Effector memory CD4-positive, alpha-beta T cell (primary cell): ENCODE data around the gene GAPDHS.

Source experiments
- DNase-seq, 3 donors: peaks; one replicate each; pipeline ENCODE4 v3.0.0-alpha.2; 2020
- H3K27ac ChIP-seq: 2 replicates; pipeline ENCODE4 v1.7.0; 2013; ENCODE audit warnings: mild to moderate bottlenecking, low read length, moderate library complexity; ENCODE audit not compliant: insufficient read depth, poor library complexity, severe bottlenecking
- H3K27me3 ChIP-seq: replicated peaks from 2 replicates; pipeline ENCODE4 v1.7.0; 2013; ENCODE audit warnings: mild to moderate bottlenecking, low read length; ENCODE audit not compliant: insufficient read depth, control insufficient read depth, poor library complexity, severe bottlenecking
- H3K36me3 ChIP-seq: 2 replicates; pipeline ENCODE4 v1.7.0; 2013; ENCODE audit warnings: mild to moderate bottlenecking, low read length, moderate library complexity; ENCODE audit not compliant: control insufficient read depth, insufficient read depth
- H3K4me1 ChIP-seq: 2 replicates; pipeline ENCODE4 v1.7.0; 2013; ENCODE audit warnings: low read length, mild to moderate bottlenecking; ENCODE audit not compliant: control insufficient read depth, insufficient read depth, poor library complexity, severe bottlenecking
- H3K4me3 ChIP-seq: 2 replicates; pipeline ENCODE4 v1.7.0; 2013; ENCODE audit warnings: low read length, low read depth, mild to moderate bottlenecking; ENCODE audit not compliant: insufficient read depth, poor library complexity, severe bottlenecking
- H3K9me3 ChIP-seq: 2 replicates; pipeline ENCODE4 v1.7.0; 2013; ENCODE audit warnings: mild to moderate bottlenecking, low read length, moderate library complexity; ENCODE audit not compliant: control insufficient read depth

GAPDHS gene

GRCh38 chr19:35497406-35497805, 35.9 kb upstream of the GAPDHS start:
- H3K9me3 ChIP-seq: no peaks in the 10 kb centered on the region
- H3K27me3 ChIP-seq: no peaks in the 10 kb centered on the region
- no peak overlapping the region for H3K27ac ChIP-seq
- H3K4me1 ChIP-seq: peaks cover 4% of the 10 kb centered on the region
- no peak overlapping the region for H3K4me3 ChIP-seq
- no peaks in the 10 kb centered on the region for H3K36me3 ChIP-seq
- no peak for DNase-seq

DNA sequence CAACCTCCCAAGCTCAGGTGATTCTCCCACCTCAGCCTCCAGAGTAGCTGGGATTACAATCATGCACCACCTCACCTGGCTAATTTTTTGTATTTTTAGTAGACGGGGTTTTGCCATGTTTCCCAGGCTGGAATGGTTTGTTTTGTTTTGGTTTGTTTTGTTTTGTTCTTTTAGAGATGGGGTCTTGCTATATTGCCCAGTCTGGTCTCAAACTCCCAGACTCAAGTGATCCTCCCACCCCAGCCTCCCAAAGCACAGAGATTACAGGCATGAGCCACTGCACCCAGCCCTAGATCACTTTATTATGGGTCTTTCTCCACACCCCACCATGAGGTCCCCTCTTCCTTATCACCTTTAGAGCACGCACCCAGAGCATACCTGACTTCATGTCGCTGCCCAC, 35.0 kb upstream of the GAPDHS start:
- Histone ChIP-seq H3K9me3 (no peaks in the 10 kb centered on the region), H3K27me3 (no peaks in the 10 kb centered on the region), H3K4me3 (no peak overlapping the region), H3K27ac (no peak overlapping the region), H3K36me3 (no peaks in the 10 kb centered on the region), H3K4me1 (peaks cover 4% of the 10 kb centered on the region)
- DNase-seq: no peak

- Histone ChIP-seq H3K27ac (no peak overlapping the region), H3K4me1 (peaks cover 4% of the 10 kb centered on the region), H3K9me3 (no peaks in the 10 kb centered on the region), H3K4me3 (no peak overlapping the region), H3K27me3 (no peaks in the 10 kb centered on the region), H3K36me3 (no peaks in the 10 kb centered on the region)
- no peak for DNase-seq
Measured at GRCh38 chr19:35498984-35499527, 34.2 kb upstream of the GAPDHS start.

DNA sequence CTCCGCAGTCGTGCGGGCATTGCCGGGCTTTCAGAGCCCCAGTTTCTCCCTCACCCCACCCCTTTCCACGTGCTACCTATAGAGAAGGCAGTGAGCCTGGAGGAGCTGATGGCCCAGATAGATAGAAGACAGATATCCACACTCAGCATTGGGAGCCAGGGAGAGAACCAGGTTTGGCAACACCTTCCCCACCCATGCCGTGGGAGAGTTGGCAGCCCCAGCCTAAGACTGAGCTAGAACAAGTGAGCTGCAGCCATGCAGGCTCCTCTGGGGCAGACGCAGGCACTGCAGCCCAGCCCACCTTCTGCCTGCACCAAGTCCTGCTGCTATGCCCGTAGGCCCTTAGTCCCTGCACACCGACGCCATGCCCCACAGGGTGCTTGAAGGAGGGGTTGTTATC, 32.6 kb upstream of the GAPDHS start:
- H3K27ac ChIP-seq: no peak overlapping the region
- no peak overlapping the region for H3K4me3 ChIP-seq
- H3K27me3 ChIP-seq: no peaks in the 10 kb centered on the region
- no peaks in the 10 kb centered on the region for H3K4me1 ChIP-seq
- no peak for DNase-seq
- H3K9me3 ChIP-seq: no peaks in the 10 kb centered on the region
- H3K36me3 ChIP-seq: no peaks in the 10 kb centered on the region

GRCh38 chr19:35501684-35502083, 31.6 kb upstream of the GAPDHS start:
- Histone ChIP-seq H3K4me1 (no peaks in the 10 kb centered on the region), H3K27me3 (no peaks in the 10 kb centered on the region), H3K36me3 (no peaks in the 10 kb centered on the region), H3K9me3 (no peaks in the 10 kb centered on the region), H3K27ac (no peak overlapping the region), H3K4me3 (no peak overlapping the region)
- DNase-seq: no peak

GRCh38 chr19:35502751-35503150, 30.5 kb upstream of the GAPDHS start:
- Histone ChIP-seq H3K4me3 (no peak overlapping the region), H3K27me3 (no peaks in the 10 kb centered on the region), H3K27ac (no peak overlapping the region), H3K9me3 (no peaks in the 10 kb centered on the region), H3K4me1 (no peaks in the 10 kb centered on the region), H3K36me3 (no peaks in the 10 kb centered on the region)
- DNase-seq: no peak

DNA sequence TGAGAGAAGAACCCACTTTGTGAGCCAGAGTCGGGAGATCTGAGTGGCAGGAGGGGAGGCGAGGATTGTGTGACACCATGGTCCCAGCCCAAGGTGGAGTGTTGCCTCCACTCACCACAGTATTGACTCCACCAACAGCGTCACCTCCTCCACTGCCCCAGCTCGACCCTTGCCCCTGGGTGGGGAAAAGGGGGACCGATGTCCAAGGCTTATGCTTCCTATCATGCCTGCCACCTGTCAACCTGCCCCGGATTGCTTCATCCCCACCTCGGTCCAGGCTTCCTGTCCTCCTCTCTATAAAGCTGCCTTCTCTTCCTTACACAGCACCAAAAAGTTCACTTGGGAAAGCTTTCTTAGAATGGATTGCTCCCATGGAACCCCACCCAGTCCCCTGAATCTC, 27.2 kb upstream of the GAPDHS start:
- Histone ChIP-seq H3K27me3 (no peaks in the 10 kb centered on the region), H3K9me3 (no peaks in the 10 kb centered on the region), H3K4me1 (peaks cover 16% of the 10 kb centered on the region), H3K27ac (no peak overlapping the region), H3K4me3 (no peak overlapping the region), H3K36me3 (no peaks in the 10 kb centered on the region)
- DNase-seq: no peak

DNA sequence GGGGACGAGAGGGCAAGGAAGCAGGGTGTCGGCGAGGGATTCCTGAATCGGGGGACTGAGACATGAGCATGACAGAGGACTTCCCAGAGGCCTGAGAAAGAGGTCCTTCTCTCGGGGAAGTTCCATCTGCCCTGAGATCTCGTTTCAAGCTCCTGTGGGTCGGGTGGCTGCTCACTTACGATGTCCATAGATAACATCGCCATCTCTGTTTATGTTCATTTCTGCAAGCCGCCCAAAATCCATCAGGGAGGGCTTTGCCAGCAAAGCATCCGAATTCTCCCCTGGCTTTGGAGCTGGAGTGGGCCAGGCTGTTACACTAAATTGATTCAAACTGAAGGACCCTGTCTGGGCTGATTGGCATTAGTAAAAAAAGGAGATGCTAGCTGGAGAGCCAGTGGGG, 25.7 kb upstream of the GAPDHS start:
- H3K9me3 ChIP-seq: no peaks in the 10 kb centered on the region
- H3K36me3 ChIP-seq: no peaks in the 10 kb centered on the region
- peaks cover 16% of the 10 kb centered on the region for H3K4me1 ChIP-seq
- H3K27ac ChIP-seq: no peak overlapping the region
- H3K4me3 ChIP-seq: no peak overlapping the region
- DNase-seq: no peak
- H3K27me3 ChIP-seq: no peaks in the 10 kb centered on the region

DNA sequence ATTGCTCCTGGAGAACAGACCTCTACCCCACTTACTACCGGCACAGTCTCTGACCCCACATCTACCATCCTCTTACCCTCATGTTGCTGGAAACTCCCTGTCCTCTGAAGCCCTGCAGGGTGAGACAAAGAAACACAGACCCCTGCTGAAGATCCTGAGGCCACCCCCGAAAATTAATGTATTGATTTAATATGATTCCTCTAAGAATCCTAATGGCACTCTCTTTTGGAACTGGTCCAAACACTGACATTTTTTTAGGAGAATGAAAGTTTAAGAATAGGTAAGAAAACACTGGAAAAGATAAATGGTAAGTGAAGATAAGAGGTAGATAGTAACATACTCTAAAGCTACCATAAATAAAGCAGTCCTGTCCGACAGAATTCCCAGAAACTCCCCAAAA, 25.1 kb upstream of the GAPDHS start:
- H3K9me3 ChIP-seq: no peaks in the 10 kb centered on the region
- H3K4me1 ChIP-seq: peaks cover 16% of the 10 kb centered on the region
- H3K27me3 ChIP-seq: no peaks in the 10 kb centered on the region
- no peak overlapping the region for H3K4me3 ChIP-seq
- H3K27ac ChIP-seq: no peak overlapping the region
- DNase-seq: no peak
- no peaks in the 10 kb centered on the region for H3K36me3 ChIP-seq

GRCh38 chr19:35509018-35509652, 24.1 kb upstream of the GAPDHS start:
- Histone ChIP-seq H3K4me1 (peaks cover 16% of the 10 kb centered on the region), H3K9me3 (no peaks in the 10 kb centered on the region), H3K27me3 (no peaks in the 10 kb centered on the region), H3K27ac (no peak overlapping the region), H3K4me3 (peak overlapping the region; percentile 56), H3K36me3 (no peaks in the 10 kb centered on the region)
- DNase-seq: no peak
